Sigmoid colon (tissue), 4 donors: ENCODE results near the gene SMC6.

ENCODE experiments used
- CTCF ChIP-seq, 4 experiments: fragments of 450-650 bp in 3 of 4; fragments of 200-600 bp in 1 of 4; IDR thresholded peaks; one replicate each; pipeline ENCODE4 v1.5.1; 2016 to 2019; ENCODE audit warnings: antibody characterized with exemption in 4 of 4, mild to moderate bottlenecking in 3 of 4, moderate library complexity in 2 of 4
- EP300 ChIP-seq, 4 donors: sonication (generic); formaldehyde crosslinking; IDR thresholded peaks; one replicate each; pipeline ENCODE4 v1.6.1; 2017; ENCODE audit warnings: antibody characterized with exemption in 4 of 4
- POLR2A ChIP-seq, 2 donors: fragments of 450-650 bp; IDR thresholded peaks; one replicate each; pipeline ENCODE4 v1.6.1; 2016; ENCODE audit warnings: antibody characterized with exemption in 2 of 2, mild to moderate bottlenecking in 2 of 2, moderate library complexity in 2 of 2
- POLR2AphosphoS5 ChIP-seq, 4 donors: sonication (generic); formaldehyde crosslinking; IDR thresholded peaks; one replicate each; pipeline ENCODE4 v1.6.1; 2017; ENCODE audit warnings: antibody characterized with exemption in 4 of 4

DNA sequence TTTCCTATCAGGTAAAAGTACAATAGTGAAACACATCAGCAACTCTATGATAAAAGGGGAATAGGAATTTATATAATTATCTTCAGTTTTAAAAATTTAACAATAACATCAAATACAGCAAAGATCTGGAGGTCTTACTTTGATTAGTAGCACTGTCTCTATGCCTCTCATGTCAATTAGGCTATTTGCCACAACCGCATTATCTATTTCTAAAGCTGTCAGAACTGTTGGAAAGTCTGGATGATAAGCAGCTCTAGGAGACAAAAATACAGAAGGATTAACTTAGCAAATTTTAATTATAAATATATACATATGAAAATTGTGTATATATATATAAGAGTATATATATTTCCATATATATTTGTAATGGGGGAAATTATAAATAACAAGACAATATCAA is 45.1 kb downstream of the SMC6 start:
- TF ChIP-seq CTCF (IDR thresholded peaks at IDR 0.05), result no peak
- no peak for TF ChIP-seq POLR2A (IDR thresholded peaks at IDR 0.05)
- no peak for TF ChIP-seq EP300 (IDR thresholded peaks at IDR 0.05)
- no peak for TF ChIP-seq POLR2AphosphoS5 (IDR thresholded peaks at IDR 0.05)
